Measurements from ENCODE around the gene CANX.

CANX gene

DNA sequence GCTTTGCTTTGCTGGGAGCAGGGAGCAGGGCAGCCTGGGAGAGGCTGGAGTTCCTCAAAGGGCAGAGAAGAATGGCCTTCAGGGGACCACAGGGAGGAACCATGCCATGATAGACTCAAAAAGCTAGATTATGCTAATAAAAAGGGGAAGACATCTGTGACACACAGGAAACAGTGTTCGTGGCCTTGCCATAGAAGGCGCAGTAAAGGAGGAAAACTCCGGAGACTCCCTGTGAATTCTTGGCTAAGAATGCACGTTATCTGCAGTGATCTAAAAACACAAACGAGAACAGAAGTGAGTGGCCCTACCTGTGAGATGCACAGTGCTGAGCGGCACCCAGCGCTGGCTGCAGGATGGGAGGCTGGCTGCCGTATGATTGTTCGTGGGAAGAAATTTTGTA, 79.1 kb downstream of the CANX start:
- no peak for DNase-seq (ENCODE audit: low read depth)

DNA sequence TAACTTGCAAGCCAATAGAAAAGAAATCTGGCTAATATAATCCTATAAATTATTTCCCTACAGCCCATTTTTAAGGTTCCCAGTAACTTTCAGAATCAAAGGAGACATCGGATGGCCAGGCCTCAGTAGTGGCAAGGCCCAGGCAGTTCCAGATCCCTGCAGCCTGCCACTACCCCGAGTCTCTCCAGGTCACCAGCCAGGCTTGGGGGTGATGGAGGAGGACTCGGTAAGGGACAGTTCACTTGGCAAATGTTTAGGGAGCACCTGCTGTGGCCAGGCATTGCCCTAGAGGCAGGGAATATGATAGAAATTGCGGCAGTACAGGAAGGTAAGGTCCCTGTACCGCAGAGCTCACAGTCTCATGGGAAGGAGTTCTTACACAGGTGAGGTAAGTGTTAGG, 79.8 kb downstream of the CANX start:
- no peak for DNase-seq (ENCODE audit: low read depth)

DNA sequence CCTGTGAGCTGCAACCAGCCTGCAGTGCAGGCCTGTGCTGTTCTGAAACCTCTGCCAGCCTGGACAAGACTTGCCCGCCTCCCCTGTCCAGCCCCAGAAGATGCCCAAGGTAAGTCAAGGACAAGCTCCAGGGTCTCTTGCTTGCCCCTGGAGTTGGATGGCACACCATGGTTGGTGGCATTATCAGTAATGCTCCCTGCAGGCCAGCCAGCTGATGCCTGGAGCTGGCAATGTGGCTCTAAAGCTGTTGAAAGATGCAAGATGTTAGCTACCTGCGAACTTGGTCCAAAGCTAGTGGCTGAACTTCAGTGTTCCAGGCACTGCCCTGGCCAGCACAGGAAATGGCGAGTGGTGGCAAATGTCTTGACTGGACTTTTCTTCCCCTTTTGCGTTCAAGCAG, 81.1 kb downstream of the CANX start:
- no peak for DNase-seq (ENCODE audit: low read depth)

DNA sequence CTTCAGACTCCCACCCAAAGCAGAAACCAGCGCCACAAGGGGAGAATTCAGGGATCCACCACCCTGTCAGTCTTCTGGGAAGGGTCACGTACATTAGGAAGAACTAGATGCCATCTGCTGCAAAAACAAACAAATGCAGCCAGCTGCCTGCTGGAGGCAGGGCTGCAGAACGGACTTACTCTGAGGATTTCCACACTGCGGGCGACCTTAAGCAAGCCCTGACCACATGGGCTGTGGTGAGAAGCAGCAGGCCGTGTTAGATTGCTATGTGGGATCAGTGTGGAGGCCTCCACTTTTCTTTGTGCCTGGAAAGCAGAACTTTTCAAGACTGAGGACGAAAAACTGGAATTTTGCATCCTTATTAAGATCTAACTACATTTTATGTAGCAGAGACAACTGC, 81.6 kb downstream of the CANX start:
- no peak for DNase-seq (ENCODE audit: low read depth)

Measured in GM04503 (cell line).